ENCODE measurements around the gene ADNP.

DNA sequence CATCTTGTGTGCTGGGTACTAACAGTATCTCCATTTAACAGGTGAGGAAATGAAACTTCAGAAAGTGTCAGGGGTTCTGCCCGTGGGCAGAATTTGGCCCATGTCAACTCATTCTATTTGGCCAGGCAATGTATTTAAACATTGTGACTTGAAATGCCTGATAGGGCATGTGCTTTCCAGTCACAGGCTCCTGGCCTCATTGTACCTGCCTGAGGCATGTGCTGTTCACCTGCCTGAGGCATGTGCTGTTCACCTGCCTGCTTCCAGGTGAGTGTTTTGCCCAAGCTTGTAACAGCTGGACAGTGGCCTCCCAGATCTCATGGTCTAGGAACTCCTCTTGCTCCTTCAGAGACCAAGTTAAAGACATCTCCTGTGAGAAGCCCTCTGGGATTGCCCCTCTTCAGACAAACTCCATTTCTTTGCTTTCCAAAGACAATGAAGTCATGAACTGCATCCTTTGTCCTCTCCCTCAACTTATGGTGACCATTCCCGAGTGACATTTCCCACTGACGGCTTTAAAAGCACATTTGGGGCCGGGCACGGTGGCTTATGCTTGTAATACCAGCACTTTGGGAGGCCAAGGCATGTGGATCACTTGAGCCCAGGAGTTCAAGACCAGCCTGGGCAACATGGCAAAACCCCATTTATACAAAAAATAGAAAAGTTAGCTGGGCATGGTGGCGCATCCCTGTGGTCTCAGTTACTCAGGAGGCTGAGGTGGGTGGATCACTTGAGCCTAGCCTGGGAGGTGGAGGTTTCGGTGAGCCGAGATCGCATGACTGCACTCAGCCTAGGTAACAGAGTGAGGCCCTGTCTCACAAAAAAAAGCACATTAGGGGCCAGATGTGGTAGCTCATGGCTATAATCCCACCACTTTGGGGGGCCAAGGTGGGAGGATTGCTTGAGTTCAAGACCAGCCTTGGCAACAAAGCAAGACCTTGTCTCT is 87.6 kb downstream of the ADNP start:
- no peak for TF ChIP-seq CTCF (conservative IDR thresholded peaks at IDR 0.05; ENCODE audit: low read depth in 2 of 2)
- TF ChIP-seq POLR2AphosphoS5 (IDR thresholded peaks at IDR 0.05; ENCODE audit: low read depth): no peak
- TF ChIP-seq CREB1 (CRISPR knock-in tag; IDR thresholded peaks at IDR 0.05; ENCODE audit: low read depth): no peak
